OCI-LY1 (cell line): ENCODE measurements around the gene HEPACAM.

Source experiments
- H2AFZ ChIP-seq: fragments of 200-600 bp; sonication (generic), shearing (Covaris generic); 2 replicates; pipeline ENCODE4 v1.6.0; 2014; ENCODE audit warnings: antibody characterized with exemption, mild to moderate bottlenecking, low read length
- H3F3A ChIP-seq: fragments of 200-600 bp; sonication (generic), shearing (Covaris generic); 2 replicates; pipeline ENCODE4 v1.6.0; 2014; ENCODE audit warnings: mild to moderate bottlenecking, antibody characterized with exemption, low read length, moderate library complexity; ENCODE audit not compliant: insufficient read depth
- H3K27ac ChIP-seq: fragments of 200-600 bp; sonication (generic); 2 replicates; pipeline ENCODE4 v1.5.1; 2014; ENCODE audit warnings: low read length, mixed run types, mild to moderate bottlenecking, low read depth; ENCODE audit not compliant: poor library complexity, severe bottlenecking
- H3K27me3 ChIP-seq: fragments of 200-600 bp; sonication (generic); 2 replicates; pipeline ENCODE4 v1.6.0; 2014; ENCODE audit warnings: antibody characterized with exemption, mild to moderate bottlenecking, low read length, moderate library complexity; ENCODE audit not compliant: insufficient read depth
- H3K36me3 ChIP-seq: fragments of 200-600 bp; sonication (generic); 2 replicates; pipeline ENCODE4 v1.6.1; 2014; ENCODE audit warnings: mild to moderate bottlenecking, antibody characterized with exemption, low read length, moderate library complexity, mixed read lengths; ENCODE audit not compliant: insufficient read depth
- H3K4me1 ChIP-seq: fragments of 200-600 bp; sonication (generic); 2 replicates; pipeline ENCODE4 v1.5.1; 2014; ENCODE audit warnings: mild to moderate bottlenecking, low read length, moderate library complexity; ENCODE audit not compliant: insufficient read depth, severe bottlenecking
- H3K4me2 ChIP-seq: fragments of 200-600 bp; sonication (generic), shearing (Covaris generic); 2 replicates; pipeline ENCODE4 v1.6.1; 2014; ENCODE audit warnings: low read length
- H3K4me3 ChIP-seq: fragments of 200-600 bp; sonication (generic); 2 replicates; pipeline ENCODE4 v1.5.1; 2014; ENCODE audit warnings: low read length, low read depth, mild to moderate bottlenecking, mixed read lengths; ENCODE audit not compliant: poor library complexity, severe bottlenecking
- H3K79me2 ChIP-seq: fragments of 200-600 bp; shearing (Covaris generic); 2 replicates; pipeline ENCODE4 v1.6.1; 2016; ENCODE audit warnings: mixed run types, low read length, mixed read lengths; ENCODE audit not compliant: insufficient read depth
- H3K9ac ChIP-seq: fragments of 200-600 bp; sonication (generic), shearing (Covaris generic); 2 replicates; pipeline ENCODE4 v1.6.1; 2014; ENCODE audit warnings: mild to moderate bottlenecking, low read length, mixed read lengths
- H3K9me2 ChIP-seq: fragments of 200-600 bp; sonication (generic), shearing (Covaris generic); 2 replicates; pipeline ENCODE4 v1.6.1; 2014; ENCODE audit warnings: low read depth, mild to moderate bottlenecking, low read length, mixed read lengths
- H3K9me3 ChIP-seq: fragments of 200-600 bp; shearing (Covaris generic); 2 replicates; pipeline ENCODE4 v1.6.1; 2014; ENCODE audit warnings: low read length, mixed read lengths
- H4K20me1 ChIP-seq: fragments of 200-600 bp; sonication (generic), shearing (Covaris generic); 2 replicates; pipeline ENCODE4 v1.6.0; 2016; ENCODE audit warnings: mild to moderate bottlenecking, low read length; ENCODE audit not compliant: insufficient read depth
- CTCF ChIP-seq: fragments of 200-600 bp; sonication (generic), shearing (Covaris generic); IDR thresholded peaks from 2 replicates; pipeline ENCODE4 v1.5.1; 2017; ENCODE audit warnings: mild to moderate bottlenecking, antibody characterized with exemption, low read length, moderate library complexity, mixed read lengths
- EZH2 ChIP-seq: fragments of 200-600 bp; sonication (generic), shearing (Covaris generic); IDR thresholded peaks from 2 replicates; pipeline ENCODE4 v1.8.0; 2017; ENCODE audit warnings: borderline replicate concordance, mixed run types, mild to moderate bottlenecking, antibody characterized with exemption, low read length, moderate library complexity, mixed read lengths

Gene HEPACAM

GRCh38 chr11:124961972-124962609 is 26.2 kb upstream of the HEPACAM start:
- H3F3A ChIP-seq: no peaks in the 10 kb centered on the region
- H2AFZ ChIP-seq: no peak overlapping the region
- H3K4me3 ChIP-seq: no peak overlapping the region
- no peaks in the 10 kb centered on the region for H3K27me3 ChIP-seq
- no peak overlapping the region for H3K9ac ChIP-seq
- no peaks in the 10 kb centered on the region for H3K9me3 ChIP-seq
- no peak overlapping the region for H3K4me2 ChIP-seq
- H3K4me1 ChIP-seq: no peaks in the 10 kb centered on the region
- H3K9me2 ChIP-seq: no peaks in the 10 kb centered on the region
- no peaks in the 10 kb centered on the region for H3K79me2 ChIP-seq
- no peaks in the 10 kb centered on the region for H4K20me1 ChIP-seq
- TF ChIP-seq CTCF (peak; percentile 68), EZH2 (no peak)
- H3K27ac ChIP-seq: no peak overlapping the region
- no peaks in the 10 kb centered on the region for H3K36me3 ChIP-seq

- H3K9ac ChIP-seq: peak overlapping the region; percentile 79
Measured at GRCh38 chr11:124955035-124955434, 19.2 kb upstream of the HEPACAM start.

GRCh38 chr11:124954590-124954955 is 18.7 kb upstream of the HEPACAM start:
- no peaks in the 10 kb centered on the region for H3K9me2 ChIP-seq
- H4K20me1 ChIP-seq: no peaks in the 10 kb centered on the region
- H3F3A ChIP-seq: no peaks in the 10 kb centered on the region
- no peaks in the 10 kb centered on the region for H3K27me3 ChIP-seq
- peak overlapping the region; percentile 61; the same call in 1 of the 2 replicates for H2AFZ ChIP-seq
- no peaks in the 10 kb centered on the region for H3K79me2 ChIP-seq
- H3K4me3 ChIP-seq: peak overlapping the region; percentile 71
- TF ChIP-seq CTCF (no peak), EZH2 (no peak)
- H3K4me2 ChIP-seq: peak overlapping the region; percentile 87
- peak overlapping the region; percentile 79 for H3K9ac ChIP-seq
- H3K27ac ChIP-seq: no peak overlapping the region
- H3K9me3 ChIP-seq: no peaks in the 10 kb centered on the region
- no peaks in the 10 kb centered on the region; the same call in 1 of the 2 replicates for H3K36me3 ChIP-seq
- peaks cover 16% of the 10 kb centered on the region for H3K4me1 ChIP-seq

More at GRCh38 chr11:124955035-124955434, 19.2 kb upstream of the HEPACAM start:
- Histone ChIP-seq H4K20me1 (no peaks in the 10 kb centered on the region), H3K27ac (no peak overlapping the region), H3K36me3 (no peaks in the 10 kb centered on the region; the same call in 1 of the 2 replicates), H3K9me3 (no peaks in the 10 kb centered on the region), H3K4me1 (peaks cover 16% of the 10 kb centered on the region), H3K27me3 (no peaks in the 10 kb centered on the region), H2AFZ (no peak overlapping the region), H3K9me2 (no peaks in the 10 kb centered on the region), H3K79me2 (no peaks in the 10 kb centered on the region), H3K4me2 (peak overlapping the region; percentile 87), H3F3A (no peaks in the 10 kb centered on the region), H3K4me3 (peak overlapping the region; percentile 71)
- TF ChIP-seq EZH2: no peak
- no peak for TF ChIP-seq CTCF
